ENCODE measurements around the gene AKAP12. TPM values are rescaled to one million over a fixed set of nuclear protein-coding genes. Genes with fewer than 3 reads are reported as not detected.

The AKAP12 gene
- total RNA-seq, 1 experiment from 2014 or later: 90.0 TPM

GRCh38 chr6:151321438-151321837, 81.7 kb downstream of the AKAP12 start:
- Mint-ChIP-seq H3K27ac (no peak overlapping the region), H3K4me3 (no peak overlapping the region), H3K27me3 (ENCODE audit: low read depth) (peaks cover 12% of the 10 kb centered on the region; the same call in 1 of the 2 replicates), H3K4me1 (peaks cover 24% of the 10 kb centered on the region), H3K36me3 (peaks cover 3% of the 10 kb centered on the region; the same call in 1 of the 2 replicates), H3K9me3 (no peaks in the 10 kb centered on the region; the same call in 1 of the 2 replicates)
- ChIA-PET POLR2A (no interaction called here), CTCF (interaction anchor here (1.1 to 1.5 kb wide), 2 partner anchors 307 to 316 kb away, joined by 4 read pairs; no protein-coding TSS in a partner anchor)
- ATAC-seq (no peak), DNase-seq (ENCODE audit: low spot score) (no peak)
- TF ChIP-seq ZSCAN18 (CRISPR knock-in tag; IDR thresholded peaks at IDR 0.05): no peak
- no peak for TF ChIP-seq MAX (CRISPR knock-in tag; IDR thresholded peaks at IDR 0.05)
- TF ChIP-seq ZBTB43 (CRISPR knock-in tag; IDR thresholded peaks at IDR 0.05): no peak

GRCh38 chr6:151322570-151322969, 82.8 kb downstream of the AKAP12 start:
- POLR2A ChIA-PET: no interaction called here
- Mint-ChIP-seq H3K27me3 (ENCODE audit: low read depth) (peaks cover 12% of the 10 kb centered on the region; the same call in 1 of the 2 replicates), H3K9me3 (no peaks in the 10 kb centered on the region; the same call in 1 of the 2 replicates), H3K27ac (no peak overlapping the region), H3K4me3 (no peak overlapping the region), H3K4me1 (peaks cover 24% of the 10 kb centered on the region), H3K36me3 (0 out of 2 replicates have a peak, but pooled peaks cover 3% of the 10 kb centered on the region)
- ATAC-seq: no peak
- CTCF ChIA-PET: interaction anchor here (4.1 kb wide), 1 partner anchor 12 kb away, joined by 46 read pairs; no protein-coding TSS in a partner anchor
- no peak for DNase-seq (ENCODE audit: low spot score)
- TF ChIP-seq ZNF396 (CRISPR knock-in tag; IDR thresholded peaks at IDR 0.05; ENCODE audit: borderline replicate concordance) (no peak), PRRX2 (CRISPR knock-in tag; IDR thresholded peaks at IDR 0.05) (no peak), E2F5 (CRISPR knock-in tag; IDR thresholded peaks at IDR 0.05) (no peak), ESRRA (CRISPR knock-in tag; IDR thresholded peaks at IDR 0.05; ENCODE audit: borderline replicate concordance) (no peak), MXD4 (CRISPR knock-in tag; IDR thresholded peaks at IDR 0.05; ENCODE audit: borderline replicate concordance) (no peak), MYBL2 (CRISPR knock-in tag; IDR thresholded peaks at IDR 0.05) (no peak), EMX1 (CRISPR knock-in tag; IDR thresholded peaks at IDR 0.05) (no peak), OVOL2 (CRISPR knock-in tag; IDR thresholded peaks at IDR 0.05; ENCODE audit: borderline replicate concordance) (no peak), ZNF263 (CRISPR knock-in tag; IDR thresholded peaks at IDR 0.05; ENCODE audit: low read depth) (no peak), AFF4 (CRISPR knock-in tag; IDR thresholded peaks at IDR 0.05; ENCODE audit: borderline replicate concordance) (no peak), TEAD1 (CRISPR knock-in tag; IDR thresholded peaks at IDR 0.05) (no peak)

Data from WTC11 (cell line).